ENCODE data around the gene ARID1B.

- TF ChIP-seq MNT (IDR thresholded peaks at IDR 0.05) (no peak), CREB3 (CRISPR knock-in tag; IDR thresholded peaks at IDR 0.05) (no peak), NBN (conservative IDR thresholded peaks at IDR 0.05) (no peak), ZNF513 (CRISPR knock-in tag; conservative IDR thresholded peaks at IDR 0.05) (no peak), EZH2 (conservative IDR thresholded peaks at IDR 0.05; ENCODE audit: low read depth, low read length) (no peak), CHD2 (IDR thresholded peaks at IDR 0.05; ENCODE audit: low read depth, low read length) (no peak), POLR2AphosphoS5 (IDR thresholded peaks at IDR 0.05; ENCODE audit: low read depth, low read length) (no peak), ZNF660 (CRISPR knock-in tag; IDR thresholded peaks at IDR 0.05; ENCODE audit: borderline replicate concordance, low read depth) (no peak), ZNF335 (CRISPR knock-in tag; IDR thresholded peaks at IDR 0.05) (no peak)
Observed at GRCh38 chr6:157107915-157108651, 330.9 kb downstream of the ARID1B start.
